Measurements from ENCODE around the gene NR2C1.
"Not testable (repeated sequence)": the region's sequence is repeated elsewhere in the genome, so short reads cannot be mapped to it uniquely, and the experiment has no call there.

The NR2C1 gene

GRCh38 chr12:95072900-95073697 lies at the start of gene NR2C1:
Gene NR2C1 (minus strand): TSS chr12:95073618. CDS start chr12:95067384, 6,234 bp downstream.
- no peak for FAIRE-seq

DNA sequence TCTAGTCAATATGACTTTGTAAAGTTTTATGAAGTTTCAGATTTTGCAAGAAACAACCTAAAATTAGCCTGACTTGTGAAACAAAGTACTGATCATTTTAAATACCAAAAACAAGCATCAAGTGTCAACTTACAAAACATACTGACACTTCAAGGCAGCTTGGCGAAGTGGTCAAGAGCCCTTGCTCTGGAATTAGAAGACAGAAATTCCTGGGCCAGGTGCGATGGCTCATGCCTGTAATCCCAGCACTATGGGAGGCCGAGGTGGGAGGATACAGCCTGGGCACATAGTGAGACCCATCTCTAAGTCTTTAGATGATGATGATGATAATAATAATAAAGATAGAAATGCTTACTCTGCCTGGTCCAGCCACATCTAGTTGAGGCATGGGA lies 45.4 kb upstream of the NR2C1 start:
- FAIRE-seq = no peak

GRCh38 chr12:95118138-95118787 lies 44.8 kb upstream of the NR2C1 start:
- FAIRE-seq = no peak

- FAIRE-seq = peak; percentile 36
Observed at GRCh38 chr12:95117178-95117599, 43.8 kb upstream of the NR2C1 start.

DNA sequence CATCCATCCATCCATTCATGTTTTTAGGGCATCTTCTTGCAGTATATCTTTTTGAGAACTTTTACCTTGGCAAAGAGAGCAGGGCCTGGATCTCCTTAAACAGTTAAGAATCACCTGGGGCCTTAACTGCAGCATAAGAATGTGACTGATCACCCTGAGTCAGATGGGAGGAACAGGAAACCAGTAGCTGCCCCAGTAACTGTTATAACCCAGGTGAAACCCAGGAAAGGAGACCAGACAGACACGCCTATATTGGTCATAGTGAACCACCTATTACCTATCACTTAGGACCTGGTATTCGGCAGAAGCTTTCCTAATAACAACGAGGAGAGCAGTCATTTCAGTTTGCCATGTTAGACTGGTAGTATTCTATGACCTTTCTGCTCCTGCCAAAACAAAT lies 43.4 kb upstream of the NR2C1 start:
- no peak for FAIRE-seq

GRCh38 chr12:95116341-95116740 lies 42.9 kb upstream of the NR2C1 start:
- FAIRE-seq = no peak

- no peak for FAIRE-seq
Observed at GRCh38 chr12:95115641-95116040, 42.2 kb upstream of the NR2C1 start.

DNA sequence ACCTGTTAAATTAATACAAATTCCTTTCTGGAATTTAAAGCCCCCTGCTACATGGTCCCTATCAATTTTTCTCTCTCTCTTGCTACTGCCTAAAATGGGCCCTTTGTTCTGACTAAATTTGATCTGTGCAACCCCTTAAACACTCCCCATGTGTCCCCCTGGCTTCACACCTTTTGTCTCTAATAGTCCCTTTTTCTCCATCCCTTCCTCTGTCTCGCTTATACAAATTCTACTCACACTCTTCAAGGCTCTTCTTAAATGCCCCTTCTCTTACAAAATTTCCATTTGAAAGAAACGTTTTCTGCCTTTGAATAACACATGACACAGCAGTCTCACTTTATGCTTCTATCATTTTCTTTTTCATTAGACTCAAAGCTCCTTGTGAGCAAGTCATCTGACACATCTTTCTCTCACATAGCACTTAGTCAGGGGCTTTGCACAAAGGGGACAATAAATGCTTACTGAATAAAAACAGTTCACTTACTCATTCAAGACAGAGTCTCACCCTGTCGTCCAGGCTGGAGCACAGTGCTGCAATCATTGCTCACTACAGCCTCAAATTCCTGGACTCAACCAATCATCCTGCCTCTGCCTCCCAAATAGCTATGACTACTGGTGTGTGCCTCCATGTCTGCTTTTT lies 41.5 kb upstream of the NR2C1 start:
- no peak for FAIRE-seq

DNA sequence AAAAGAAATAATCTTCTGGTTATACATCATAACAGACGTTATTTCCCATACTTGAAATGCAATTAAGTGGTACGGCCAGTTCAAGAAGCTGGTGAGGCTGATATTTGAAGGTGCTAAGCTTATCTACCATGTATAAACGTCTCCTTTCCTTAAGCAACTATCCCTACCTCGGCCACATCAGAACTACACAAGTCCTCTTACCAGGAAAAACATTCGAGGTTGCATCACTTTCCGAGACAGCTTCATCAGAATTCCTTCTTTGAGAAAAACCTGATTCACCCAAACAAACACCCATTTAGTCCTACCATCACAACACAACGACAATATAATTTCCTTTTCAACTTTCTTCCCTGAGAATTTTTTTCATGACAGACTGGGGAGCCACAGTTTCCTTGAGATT lies 33.9 kb upstream of the NR2C1 start:
- no peak for FAIRE-seq

- FAIRE-seq = no peak
Observed at GRCh38 chr12:95105540-95105939, 32.1 kb upstream of the NR2C1 start.

DNA sequence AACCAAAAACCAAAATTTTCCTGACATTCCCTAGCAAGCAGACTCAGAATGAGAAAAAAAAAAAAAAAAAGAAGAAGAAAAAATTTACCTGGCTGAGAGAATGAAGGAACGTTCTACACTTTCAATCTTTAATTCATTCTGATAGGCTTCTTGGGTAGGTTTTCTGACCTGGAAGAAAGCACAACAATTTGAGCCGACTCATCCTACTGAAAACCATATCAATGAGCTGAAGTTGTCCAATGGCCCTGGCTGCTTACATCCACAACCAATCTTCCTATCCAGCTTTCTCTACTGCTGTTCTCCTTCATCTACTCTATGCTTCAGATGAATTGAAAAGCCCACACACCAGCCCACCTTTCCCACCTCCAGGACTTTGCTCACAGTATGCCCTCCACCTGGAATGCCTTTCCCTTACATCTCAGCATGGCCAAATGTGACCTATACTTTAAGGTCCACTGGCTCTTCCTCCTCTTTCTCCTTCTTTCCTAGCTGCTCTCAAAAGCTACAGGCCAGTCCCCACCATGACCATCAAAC lies 31.6 kb upstream of the NR2C1 start:
- FAIRE-seq = no peak

DNA sequence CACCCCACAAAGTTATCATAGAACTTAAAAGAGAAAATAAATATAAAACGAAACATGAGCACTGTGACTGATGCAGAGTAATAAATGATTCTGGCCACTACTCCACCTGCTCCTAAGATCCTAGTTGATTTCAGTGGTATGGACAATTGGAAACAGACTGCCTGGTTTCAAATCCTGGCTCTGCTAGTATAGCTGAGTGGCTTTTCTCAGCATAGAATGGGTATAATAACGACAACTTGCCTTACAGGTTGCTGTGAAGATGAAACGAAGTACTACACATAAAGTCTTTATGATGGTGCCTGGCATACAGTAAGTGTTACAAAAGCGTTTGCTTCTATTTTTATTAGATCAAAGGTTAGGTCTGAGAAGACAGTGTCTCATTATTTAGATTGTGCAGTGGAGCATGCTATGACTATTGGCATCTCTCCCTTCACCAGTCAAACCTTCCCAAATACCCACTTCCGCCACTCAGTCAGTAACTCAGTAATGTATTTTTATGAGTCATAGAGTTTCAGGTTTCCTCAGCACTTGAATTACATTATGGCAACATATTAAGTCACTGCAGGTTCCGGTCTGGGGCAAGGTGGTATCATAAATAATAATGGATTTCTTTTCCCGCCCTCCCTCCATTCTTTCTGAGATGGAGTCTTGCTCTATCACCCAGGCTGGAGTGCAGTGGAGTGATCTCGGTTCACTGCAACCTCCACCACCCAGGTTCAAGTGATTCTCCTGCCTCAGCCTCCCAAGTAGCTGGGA lies 29.7 kb upstream of the NR2C1 start:
- FAIRE-seq = no peak

DNA sequence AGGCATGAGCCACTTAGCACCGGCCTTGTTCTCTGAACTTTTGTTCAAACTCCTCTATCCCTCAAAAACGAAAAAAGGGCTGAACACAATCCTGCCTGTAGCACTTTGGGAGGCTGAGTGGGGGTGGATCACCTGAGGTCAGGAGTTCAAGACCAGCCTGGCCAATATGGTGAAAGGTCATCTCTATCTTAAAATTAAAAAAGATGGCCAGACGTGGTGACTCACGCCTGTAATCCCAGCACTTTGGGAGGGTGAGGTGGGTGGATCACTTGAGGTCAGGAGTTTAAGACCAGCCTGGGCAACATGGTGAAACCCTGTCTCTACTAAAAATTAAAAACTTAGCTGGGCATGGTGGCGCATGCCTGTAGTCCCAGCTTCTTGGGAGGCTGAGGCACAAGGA lies 28.5 kb upstream of the NR2C1 start:
- FAIRE-seq = not testable (repeated sequence)

GRCh38 chr12:95100264-95101190 lies 27.1 kb upstream of the NR2C1 start:
- no peak for FAIRE-seq

DNA sequence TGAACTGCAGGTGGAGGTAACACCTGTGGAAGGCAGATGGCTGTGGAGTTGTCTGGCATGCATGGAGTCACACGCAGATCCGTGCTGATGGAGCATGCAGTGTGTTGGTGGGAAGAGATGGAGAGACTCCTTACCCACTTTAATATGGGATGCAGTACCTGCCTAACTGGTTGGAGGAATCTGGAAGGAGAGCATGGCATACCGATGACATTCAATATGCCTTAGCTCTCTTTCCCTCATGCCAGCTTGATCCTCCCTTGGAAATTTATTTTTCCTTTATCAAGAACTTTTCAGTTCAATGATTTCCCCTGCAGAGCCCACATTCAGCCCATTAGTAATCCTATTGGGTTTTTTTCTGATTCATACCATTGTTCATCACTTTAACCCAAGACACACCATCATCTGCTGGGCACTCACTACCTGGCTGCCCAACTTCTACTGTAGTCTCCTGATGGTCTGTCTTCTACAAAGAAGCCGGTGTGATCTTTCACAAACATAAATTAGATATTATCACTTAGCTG lies 25.9 kb upstream of the NR2C1 start:
- no peak for FAIRE-seq

GRCh38 chr12:95096852-95097251 lies 23.4 kb upstream of the NR2C1 start:
- FAIRE-seq = no peak

DNA sequence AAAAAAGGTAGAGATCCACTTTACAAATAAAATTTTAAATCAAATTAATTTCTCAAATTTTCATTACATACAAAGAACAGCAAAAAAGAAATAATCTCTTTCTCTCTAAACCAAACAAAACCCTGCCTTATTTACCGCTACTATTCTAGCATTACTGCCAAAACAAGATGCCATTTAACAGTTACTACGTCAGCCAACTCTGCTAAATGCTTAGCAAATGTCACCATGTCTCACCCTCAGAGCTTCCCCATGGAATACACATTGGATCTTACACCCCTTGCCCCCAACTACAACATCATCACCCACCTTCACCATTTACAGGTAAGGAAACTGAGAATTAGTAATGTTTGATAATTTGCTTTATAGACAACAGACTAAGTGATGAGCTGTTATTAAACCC lies 23.0 kb upstream of the NR2C1 start:
- FAIRE-seq = no peak

GRCh38 chr12:95095866-95096265 lies 22.4 kb upstream of the NR2C1 start:
- FAIRE-seq = not testable (repeated sequence)

- no peak for FAIRE-seq
Observed at GRCh38 chr12:95089462-95089861, 16.0 kb upstream of the NR2C1 start.

- no peak for FAIRE-seq
Observed at GRCh38 chr12:95088379-95088778, 15.0 kb upstream of the NR2C1 start.

- FAIRE-seq = peak; percentile 10
Observed at GRCh38 chr12:95085612-95086011, 12.2 kb upstream of the NR2C1 start.

Measured in colon (tissue), 2 donors.